ENCODE data around the gene MDH1B.
"Not testable (repeated sequence)": the region's sequence is repeated elsewhere in the genome, so short reads cannot be mapped to it uniquely, and the experiment has no call there.

Gene MDH1B

GRCh38 chr2:206766057-206766930, 1.2 kb upstream of the MDH1B start:
- no peak for DNase-seq

GRCh38 chr2:206764673-206765241, 371 bp downstream of the MDH1B start:
- DNase-seq: no peak

GRCh38 chr2:206756816-206757215, 8.3 kb downstream of the MDH1B start:
- DNase-seq: no peak

DNA sequence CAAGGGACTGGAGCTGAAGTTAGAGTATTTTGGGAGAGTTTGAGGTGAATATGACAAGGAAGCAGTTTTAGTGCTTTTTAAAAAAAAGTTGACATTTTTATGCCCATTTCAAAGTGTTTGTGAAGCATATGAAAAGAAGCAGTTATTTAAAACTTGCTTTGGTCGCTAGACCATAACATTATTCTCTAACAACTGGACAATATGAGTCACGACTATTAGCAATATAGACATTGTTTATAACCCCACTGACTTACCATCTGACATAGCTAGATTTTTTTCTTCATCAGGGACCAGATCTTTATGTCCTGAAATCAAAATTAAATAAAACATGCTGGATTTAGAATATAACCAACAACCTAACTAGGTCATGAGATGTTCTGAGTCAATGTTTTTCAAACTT, 24.3 kb downstream of the MDH1B start:
- no peak for DNase-seq

- no peak for DNase-seq
Observed at GRCh38 chr2:206739271-206739670, 25.9 kb downstream of the MDH1B start.

DNA sequence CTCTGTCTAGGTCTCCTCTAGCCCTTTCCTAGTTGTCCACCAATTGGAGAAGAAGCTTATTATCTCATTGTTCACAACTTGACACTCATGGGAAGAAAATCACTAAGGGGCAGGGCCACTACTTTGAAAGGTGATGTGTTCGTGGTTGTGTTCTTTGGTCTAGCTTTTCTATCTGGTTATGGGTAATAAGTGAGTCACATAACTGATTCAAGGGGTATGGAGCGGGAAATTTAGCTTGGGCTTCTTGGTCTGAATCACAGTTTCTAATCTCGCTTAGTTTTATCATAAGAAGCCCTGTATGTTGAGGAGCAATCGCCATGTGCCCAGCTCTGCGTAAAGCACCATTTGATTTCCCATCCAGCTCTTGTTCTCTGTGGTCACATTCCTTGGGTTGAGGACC, 28.2 kb downstream of the MDH1B start:
- no peak for DNase-seq

DNA sequence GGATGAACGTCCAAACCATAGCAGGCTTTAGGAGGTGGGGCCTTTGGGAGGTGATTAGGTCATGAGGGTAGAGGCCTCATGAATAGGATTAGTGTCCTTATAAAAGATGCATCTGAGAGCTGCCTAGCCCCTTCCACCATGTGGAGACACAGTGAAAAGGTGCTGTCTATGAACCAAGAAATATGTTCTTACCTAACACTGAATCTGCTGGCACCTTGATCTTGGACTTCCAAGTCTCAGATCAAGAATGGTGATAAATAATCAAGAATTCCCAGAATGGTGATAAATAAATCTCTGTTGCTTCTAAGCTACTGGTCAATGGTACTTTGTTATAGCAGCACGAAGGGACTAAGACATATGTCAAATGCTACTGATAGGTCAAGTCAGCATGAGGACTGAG, 31.8 kb downstream of the MDH1B start:
- no peak for DNase-seq

- DNase-seq: no peak
Observed at GRCh38 chr2:206728277-206729199, 36.6 kb downstream of the MDH1B start.

DNA sequence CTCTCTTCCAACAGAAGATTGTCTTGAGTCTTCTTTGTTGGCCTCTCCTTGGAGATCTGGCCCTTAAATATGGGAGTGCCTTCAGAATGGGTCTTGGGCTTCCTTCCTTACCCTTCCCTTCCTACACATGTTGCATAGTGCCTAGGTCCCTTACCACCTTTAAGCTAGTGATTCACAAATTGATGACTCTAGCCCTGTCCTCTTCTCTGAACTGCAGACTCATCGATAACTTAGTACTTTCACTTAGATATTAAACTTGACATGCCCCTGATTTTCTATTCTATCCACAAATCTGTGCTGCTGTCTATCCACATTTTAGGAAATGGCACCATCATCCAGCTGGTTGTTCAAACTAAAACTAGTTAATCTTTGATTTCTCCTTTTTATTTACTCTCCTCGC, 37.8 kb downstream of the MDH1B start:
- DNase-seq: no peak

- DNase-seq: no peak
Observed at GRCh38 chr2:206723288-206723687, 41.8 kb downstream of the MDH1B start.

DNA sequence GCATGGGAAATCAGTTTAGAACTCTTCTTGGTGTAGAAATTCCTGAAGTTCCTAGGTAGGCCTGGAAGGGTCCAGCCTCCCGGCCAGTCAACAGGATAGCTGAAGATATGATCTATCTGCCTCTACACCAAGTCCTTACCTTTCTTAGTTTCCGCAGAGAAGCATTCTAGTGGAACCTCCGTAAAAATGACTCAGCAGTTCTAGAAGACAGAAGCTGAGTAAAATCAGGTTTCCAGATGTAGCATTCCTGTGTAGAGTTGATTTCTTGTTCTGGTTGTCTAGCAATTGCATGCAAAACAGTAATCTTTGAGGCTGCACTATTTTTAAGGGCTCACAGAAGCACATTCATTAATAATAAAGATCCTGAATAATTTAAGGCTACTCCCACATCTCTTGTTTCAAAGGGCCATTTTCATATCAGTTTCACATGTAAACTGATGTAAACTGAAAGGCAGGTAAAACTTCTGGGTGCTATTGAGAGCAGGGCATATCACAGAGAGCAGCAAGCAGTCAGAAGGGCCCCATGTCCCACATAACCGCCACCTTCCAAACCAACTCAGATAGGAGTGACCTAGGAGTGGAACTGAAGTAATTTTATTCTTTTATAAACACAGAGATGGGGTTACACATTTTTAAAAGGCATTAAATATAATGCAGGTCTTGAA, 43.7 kb downstream of the MDH1B start:
- DNase-seq: no peak

DNA sequence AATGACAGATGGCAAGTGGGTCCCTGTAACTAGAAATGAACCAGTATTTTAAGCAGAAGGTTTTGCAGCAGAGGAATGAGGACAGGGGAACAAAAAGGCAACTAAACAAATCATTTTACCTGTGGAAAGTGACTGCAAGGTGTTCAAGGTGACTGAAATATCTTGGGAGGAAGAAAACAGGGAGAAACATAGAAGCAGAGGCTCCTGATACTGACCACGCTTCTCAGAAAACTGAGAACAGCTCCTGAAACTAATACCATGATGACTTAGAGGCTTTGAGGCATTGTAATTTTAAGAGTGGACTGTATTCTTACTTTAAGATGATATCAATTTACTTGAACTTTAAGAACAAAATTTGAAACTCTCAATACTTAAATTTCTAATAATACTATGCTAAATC, 46.8 kb downstream of the MDH1B start, which contains the start of gene DYTN:
TSS of gene DYTN (minus strand) at position 101 of the 400 bp plus-strand sequence. CDS start 117 bp downstream, outside the sequence.
- DNase-seq: no peak

DNA sequence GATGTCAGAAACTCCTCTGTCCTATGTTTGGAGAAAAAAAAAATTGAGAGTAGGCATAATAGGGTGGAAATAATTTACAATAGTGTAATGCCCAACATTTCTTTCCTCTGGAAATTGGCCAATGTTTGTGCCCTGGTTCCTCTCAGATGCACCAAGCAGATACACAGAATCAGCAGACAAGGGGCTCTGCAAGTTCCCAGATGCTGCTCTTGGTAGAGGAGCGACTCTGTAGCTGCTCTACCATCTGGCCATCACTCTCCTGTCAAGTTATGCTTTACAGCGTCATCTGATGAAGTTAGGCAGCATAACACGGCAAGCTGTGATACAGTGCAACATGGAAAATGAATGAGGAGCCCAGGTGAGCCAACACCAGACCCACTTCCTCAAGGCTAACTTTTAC, 48.5 kb downstream of the MDH1B start:
- no peak for DNase-seq

GRCh38 chr2:206715183-206715582, 49.9 kb downstream of the MDH1B start:
- DNase-seq: not testable (repeated sequence)

GRCh38 chr2:206713746-206714145, 51.4 kb downstream of the MDH1B start:
- no peak for DNase-seq

- no peak for DNase-seq
Observed at GRCh38 chr2:206708286-206708685, 56.8 kb downstream of the MDH1B start.

- no peak for DNase-seq
Observed at GRCh38 chr2:206707164-206707701, 57.9 kb downstream of the MDH1B start.

GRCh38 chr2:206701952-206702605, 63.0 kb downstream of the MDH1B start:
- DNase-seq: no peak

- DNase-seq: no peak
Observed at GRCh38 chr2:206700156-206700555, 65.0 kb downstream of the MDH1B start.

DNA sequence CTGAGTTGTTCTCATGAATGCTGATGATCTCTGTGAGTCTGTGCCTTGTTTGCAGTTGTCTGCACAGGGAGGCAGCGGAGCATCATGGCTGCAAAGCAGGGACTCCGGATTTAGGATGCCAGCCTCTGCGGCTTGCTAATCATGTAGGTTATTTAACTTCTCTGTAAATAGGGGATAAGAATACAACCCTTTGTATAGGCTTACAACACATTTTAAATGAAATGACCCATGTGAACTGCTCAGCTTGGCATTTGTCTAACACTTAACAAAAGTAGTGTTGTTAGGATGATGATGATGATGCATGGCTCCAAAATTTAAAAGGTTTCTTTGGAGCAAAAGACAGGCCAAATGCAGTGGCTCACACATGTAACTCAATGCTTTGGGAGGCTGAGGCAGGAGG, 66.3 kb downstream of the MDH1B start:
- DNase-seq: no peak

DNA sequence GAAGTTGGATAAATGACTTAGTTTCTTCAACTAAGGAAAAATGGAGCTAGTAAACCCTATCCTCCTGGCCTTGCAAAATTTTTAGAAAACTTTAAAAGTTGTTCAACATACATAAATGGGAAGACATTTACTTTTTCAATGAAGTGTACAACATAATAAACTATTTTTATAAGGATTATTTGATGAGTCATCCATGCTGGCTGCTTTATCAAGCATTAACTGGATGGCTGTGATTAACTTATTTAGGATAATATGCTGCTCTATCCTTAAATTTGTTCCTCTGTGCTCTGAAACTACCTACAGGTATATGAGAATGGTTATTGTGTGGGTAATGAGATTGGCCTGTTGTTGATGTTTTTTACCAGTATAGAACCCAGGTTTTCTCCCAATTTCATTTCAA, 68.2 kb downstream of the MDH1B start:
- DNase-seq: no peak

Data from NCI-H446 treated with DMSO at 0.1 percent for 48 hours (cell line).